CD4-positive, alpha-beta T cell treated with Interleukin-4 for 4 hours (primary cell): ENCODE data around the gene PBX1.

Experiments used
- DNase-seq: peaks from one replicate; pipeline ENCODE4 v3.0.0-alpha.2; 2020

The PBX1 gene

GRCh38 chr1:164564378-164564777, 5.4 kb downstream of the PBX1 start:
- no peak for DNase-seq

- DNase-seq = no peak
Observed at GRCh38 chr1:164565357-164565756, 6.4 kb downstream of the PBX1 start.

GRCh38 chr1:164567774-164568173, 8.8 kb downstream of the PBX1 start:
- no peak for DNase-seq

GRCh38 chr1:164569241-164569640, 10.3 kb downstream of the PBX1 start:
- DNase-seq = no peak

- no peak for DNase-seq
Observed at GRCh38 chr1:164569866-164570265, 10.9 kb downstream of the PBX1 start.

GRCh38 chr1:164571333-164571732, 12.3 kb downstream of the PBX1 start:
- DNase-seq = no peak

- DNase-seq = no peak
Observed at GRCh38 chr1:164575356-164575886, 16.4 kb downstream of the PBX1 start.

GRCh38 chr1:164576291-164577271, 17.6 kb downstream of the PBX1 start:
- no peak for DNase-seq

GRCh38 chr1:164577291-164577690, 18.3 kb downstream of the PBX1 start:
- no peak for DNase-seq

- DNase-seq = no peak
Observed at GRCh38 chr1:164578479-164579200, 19.7 kb downstream of the PBX1 start.

- DNase-seq = no peak
Observed at GRCh38 chr1:164579381-164579780, 20.4 kb downstream of the PBX1 start.

GRCh38 chr1:164581762-164582161, 22.8 kb downstream of the PBX1 start:
- no peak for DNase-seq

GRCh38 chr1:164583196-164583595, 24.2 kb downstream of the PBX1 start:
- DNase-seq = no peak

GRCh38 chr1:164583835-164584539, 25.0 kb downstream of the PBX1 start:
- DNase-seq = no peak

- no peak for DNase-seq
Observed at GRCh38 chr1:164586591-164586990, 27.6 kb downstream of the PBX1 start.

- DNase-seq = no peak
Observed at GRCh38 chr1:164587617-164588501, 28.9 kb downstream of the PBX1 start.

- no peak for DNase-seq
Observed at GRCh38 chr1:164588516-164589341, 29.7 kb downstream of the PBX1 start.

- DNase-seq = no peak
Observed at GRCh38 chr1:164589408-164589807, 30.4 kb downstream of the PBX1 start.

- no peak for DNase-seq
Observed at GRCh38 chr1:164589961-164590507, 31.1 kb downstream of the PBX1 start.

- DNase-seq = no peak
Observed at GRCh38 chr1:164590592-164590991, 31.6 kb downstream of the PBX1 start.

GRCh38 chr1:164591858-164592257, 32.9 kb downstream of the PBX1 start:
- DNase-seq = no peak
